Astrocyte of the hippocampus (primary cell): ENCODE measurements around the gene ACTN4.
"Not testable (repeated sequence)": the region's sequence is repeated elsewhere in the genome, so short reads cannot be mapped to it uniquely, and the experiment has no call there.

ENCODE experiments used
- DNase-seq: peaks from one replicate; pipeline ENCODE4 v3.0.0; 2011; ENCODE audit warnings: low read depth, low spot score

Gene ACTN4

DNA sequence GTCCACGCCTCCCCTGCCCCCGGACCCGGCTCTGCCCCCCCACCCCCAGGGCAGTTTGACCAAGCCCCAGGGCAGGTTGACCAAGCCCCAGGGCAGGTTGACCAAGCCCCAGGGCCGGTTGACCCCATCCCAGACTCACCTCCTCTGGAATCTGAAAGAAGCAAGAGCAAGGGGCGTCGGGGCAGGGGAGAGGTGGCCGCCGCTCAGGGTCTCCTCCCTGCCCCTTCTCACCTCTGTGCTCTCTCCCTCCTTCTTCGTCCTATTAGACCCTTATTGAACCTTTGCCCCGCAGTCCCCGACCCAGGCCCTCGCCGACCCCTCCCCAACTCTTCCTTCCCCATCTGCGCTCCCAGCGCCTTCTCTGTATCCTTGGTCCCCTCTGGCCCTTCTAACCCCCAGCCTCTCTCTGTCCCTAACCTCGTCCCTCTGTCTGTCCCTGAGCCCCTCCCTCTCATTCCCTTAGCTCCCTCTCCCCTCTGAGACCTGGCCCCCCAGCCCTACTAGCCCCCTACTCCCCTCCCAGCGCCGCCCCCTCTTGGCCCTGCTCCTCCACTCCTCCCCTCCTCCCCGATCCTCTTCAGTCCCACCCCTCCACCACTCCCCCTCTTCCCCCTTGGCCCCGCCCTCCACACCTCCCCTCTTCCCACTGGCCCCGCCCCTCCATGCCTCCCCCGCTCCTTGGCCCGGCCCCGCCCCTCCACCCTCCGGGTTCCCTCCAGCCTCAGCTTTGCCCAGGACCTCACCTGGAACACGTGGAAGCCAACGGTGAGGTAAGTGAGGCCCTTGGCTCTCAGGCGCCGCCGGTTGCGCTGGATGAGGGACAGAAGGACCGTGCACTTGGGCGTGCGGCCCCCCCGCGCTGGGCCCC, 89.2 kb downstream of the ACTN4 start:
- DNase-seq, result peak; percentile 72

DNA sequence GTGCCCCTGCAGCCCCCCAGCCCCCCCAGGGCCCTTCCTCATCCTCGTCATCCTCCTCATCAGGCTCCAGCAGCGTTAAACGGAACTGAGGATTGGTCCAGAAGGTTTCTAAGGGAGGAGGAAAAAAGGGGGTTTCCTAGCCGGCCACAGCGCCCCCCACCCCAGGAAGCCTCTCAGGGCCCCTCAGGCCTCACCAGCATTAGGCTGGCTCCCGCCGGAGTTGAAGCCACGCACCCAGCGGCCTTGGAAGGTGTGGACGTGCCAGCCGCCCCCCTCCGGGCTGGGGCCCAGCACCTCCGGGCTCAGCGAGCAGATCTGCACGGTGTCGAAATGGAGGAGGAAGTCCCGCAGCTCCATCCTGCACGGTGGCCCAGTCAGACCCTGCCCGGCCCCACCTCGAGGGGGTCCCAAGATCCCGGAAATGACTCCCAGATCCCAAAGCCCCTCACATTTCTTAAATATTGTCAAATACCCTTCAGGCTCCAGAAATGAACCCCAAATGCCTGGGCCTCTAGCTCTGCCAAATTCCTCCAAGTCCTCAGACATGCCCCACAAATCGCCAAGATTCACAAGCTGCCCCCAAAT, 89.9 kb downstream of the ACTN4 start:
- DNase-seq, result peak; percentile 3

DNA sequence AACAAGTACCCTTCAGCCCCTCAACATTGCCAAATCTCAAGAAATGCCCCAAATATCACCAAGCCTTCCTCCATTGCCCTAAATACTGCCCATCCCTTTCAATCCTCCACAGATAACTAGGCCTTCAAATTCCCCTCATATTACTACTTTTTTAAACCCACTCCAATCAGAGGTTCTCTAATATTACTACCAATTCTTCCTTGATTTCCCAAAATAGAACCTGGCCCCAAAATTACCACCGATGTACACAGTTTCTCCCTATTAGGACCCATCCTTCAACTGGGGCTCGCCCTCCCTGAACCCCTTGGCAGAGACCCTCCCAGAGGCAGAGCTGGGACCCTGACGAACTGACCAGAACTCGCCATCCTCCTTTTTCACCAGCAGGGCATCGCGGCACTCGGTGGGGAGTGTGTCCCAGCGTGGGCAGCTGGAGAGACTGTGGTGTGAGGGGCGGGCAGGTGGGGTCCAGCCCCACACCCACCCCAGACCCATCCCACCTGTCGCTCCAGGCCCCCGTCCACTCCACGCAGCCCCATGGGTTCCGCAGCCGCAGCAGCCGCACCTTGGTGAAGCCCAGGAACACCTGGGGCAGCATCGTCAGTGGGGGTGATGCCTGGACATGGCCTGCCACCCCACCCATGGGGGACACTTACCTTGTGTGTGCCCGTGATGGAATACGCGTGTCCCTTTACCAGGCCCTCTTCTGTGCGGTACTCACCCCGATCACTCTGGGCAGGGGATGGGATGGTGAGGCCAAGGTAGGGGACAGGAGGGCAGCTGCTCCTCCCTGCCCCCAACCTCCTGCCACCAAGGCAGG, 90.7 kb downstream of the ACTN4 start:
- DNase-seq, result peak; percentile 5

DNA sequence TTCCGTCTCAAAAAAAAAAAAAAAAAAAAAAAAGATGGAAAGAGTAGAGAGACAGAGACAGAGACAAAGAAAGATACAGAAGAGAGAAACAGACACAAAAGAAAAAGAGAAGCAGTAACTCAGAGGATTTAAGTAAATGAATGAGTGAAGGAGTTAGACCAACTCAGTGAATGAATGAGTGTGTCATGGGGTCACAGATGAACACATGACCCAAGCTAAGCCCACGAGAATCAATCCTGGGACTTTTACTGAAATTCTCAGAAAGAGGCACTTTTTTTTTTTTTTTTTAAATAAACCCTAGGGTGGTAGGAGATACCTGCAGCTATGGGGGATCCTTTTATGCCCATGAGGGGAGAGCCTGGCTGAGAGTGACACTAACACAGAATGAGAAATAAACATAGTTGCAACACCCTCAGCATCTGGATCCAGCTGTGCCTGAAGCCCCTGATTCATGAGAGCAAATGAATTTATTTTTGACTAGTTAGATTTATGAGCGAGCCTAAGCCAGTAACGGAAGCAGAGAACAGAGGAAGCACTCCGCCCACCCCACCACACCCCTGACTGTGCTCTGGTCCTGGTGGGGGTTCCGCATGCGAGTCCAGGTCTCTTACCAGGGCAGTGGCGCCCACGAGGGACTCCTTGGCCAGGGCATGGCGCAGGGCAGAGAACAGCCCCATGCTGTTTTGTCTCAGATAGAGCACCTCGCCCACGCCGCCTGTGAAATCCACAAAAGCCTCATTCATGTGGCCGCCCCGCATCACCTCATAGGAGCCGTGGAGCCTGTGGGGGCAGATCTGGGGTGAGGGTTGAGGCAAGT, 92.2 kb downstream of the ACTN4 start:
- peak; percentile 13 for DNase-seq

DNA sequence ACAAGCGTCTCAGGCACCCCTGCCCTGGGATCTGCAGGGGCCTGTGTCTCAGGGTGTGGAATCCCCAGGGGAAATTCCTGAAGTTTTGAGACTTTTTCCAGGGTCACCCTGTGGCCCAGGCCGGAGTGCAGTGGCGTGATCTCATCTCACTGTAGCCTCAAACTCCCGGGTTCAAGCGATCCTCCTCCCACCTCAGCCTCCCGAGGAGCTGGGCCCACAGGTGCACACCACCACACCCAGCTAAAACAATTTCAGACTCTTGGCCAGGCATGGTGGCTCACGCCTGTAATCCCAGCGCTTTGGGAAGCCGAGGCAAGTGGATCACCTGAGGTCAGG, 92.8 kb downstream of the ACTN4 start:
- no peak for DNase-seq

DNA sequence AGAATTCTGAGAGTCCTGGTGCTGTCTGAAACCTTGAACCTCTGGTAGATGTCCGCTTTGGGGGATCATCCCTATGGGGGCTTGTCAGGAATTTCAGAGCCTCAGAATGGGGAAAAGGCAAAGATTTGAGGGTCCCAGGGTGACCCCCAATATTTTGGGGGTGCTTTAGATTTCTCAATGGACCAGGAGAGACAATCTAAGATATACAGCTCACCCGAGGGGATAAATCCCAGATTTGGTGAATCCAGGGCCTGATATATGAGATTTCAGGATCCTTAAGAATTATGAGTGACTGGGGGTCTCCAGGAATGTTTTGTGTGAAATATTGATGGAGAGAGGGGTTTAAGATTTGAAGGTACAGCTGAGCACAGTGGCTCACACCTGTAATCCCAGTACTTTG, 93.5 kb downstream of the ACTN4 start:
- peak; percentile 1 for DNase-seq

DNA sequence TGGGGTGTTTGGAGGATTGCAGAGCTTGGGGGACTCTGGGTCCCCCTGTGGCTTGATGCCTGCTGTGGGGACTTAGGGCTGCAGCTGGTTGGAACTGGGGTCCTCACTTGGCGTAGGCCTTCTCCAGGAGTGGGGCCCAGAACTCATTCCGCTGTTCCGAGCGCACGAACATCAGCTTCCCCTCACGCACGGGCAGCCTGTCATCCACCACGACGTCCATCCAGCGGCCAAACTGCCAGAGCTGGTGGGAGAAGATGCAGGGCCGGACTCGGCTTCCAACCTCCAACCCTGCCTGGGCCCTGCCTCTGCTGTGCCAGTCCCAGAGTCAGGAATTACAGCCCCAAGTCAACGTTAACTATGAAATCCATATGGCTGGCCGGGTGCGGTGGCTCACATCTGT, 94.2 kb downstream of the ACTN4 start:
- peak; percentile 2 for DNase-seq

DNA sequence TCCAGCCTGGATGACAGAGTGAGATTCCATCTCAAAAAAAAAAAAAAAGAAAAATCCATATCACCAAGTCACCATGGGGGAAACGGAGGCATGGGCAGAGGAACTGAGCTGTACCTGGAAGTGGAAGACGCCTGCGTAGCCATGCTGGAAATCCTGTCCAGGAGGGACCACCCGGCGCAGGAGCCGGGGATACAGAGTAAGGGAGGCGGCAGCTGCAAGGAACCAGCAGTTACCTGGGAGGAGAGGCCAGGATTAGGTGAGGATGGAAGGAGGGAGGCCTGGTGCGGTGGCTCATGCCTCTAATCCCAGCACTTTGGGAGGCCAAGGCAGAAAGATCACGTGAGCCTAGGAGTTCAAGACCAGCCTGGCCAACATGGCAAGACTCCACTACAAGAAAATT, 94.8 kb downstream of the ACTN4 start:
- DNase-seq, result no peak

DNA sequence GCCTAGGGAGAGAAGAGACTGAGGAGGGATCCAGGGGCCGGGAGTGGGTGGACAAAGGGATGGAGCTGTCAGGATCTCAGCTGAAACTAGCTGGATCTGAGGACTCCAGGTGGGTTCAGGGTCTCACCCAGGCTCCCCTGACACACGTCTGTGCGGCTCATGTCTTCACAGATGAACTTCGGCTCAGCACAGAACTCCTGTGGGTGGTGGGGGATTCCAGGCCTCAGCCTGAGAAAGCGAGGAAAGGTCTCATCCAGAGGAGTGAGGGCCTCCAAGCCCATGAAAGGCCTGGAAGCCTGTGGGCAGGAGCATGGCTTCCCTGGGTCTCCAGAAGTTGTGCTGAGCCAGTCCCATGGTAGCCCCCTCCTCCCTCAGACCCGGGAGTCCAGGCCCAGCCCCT, 95.5 kb downstream of the ACTN4 start:
- no peak for DNase-seq

DNA sequence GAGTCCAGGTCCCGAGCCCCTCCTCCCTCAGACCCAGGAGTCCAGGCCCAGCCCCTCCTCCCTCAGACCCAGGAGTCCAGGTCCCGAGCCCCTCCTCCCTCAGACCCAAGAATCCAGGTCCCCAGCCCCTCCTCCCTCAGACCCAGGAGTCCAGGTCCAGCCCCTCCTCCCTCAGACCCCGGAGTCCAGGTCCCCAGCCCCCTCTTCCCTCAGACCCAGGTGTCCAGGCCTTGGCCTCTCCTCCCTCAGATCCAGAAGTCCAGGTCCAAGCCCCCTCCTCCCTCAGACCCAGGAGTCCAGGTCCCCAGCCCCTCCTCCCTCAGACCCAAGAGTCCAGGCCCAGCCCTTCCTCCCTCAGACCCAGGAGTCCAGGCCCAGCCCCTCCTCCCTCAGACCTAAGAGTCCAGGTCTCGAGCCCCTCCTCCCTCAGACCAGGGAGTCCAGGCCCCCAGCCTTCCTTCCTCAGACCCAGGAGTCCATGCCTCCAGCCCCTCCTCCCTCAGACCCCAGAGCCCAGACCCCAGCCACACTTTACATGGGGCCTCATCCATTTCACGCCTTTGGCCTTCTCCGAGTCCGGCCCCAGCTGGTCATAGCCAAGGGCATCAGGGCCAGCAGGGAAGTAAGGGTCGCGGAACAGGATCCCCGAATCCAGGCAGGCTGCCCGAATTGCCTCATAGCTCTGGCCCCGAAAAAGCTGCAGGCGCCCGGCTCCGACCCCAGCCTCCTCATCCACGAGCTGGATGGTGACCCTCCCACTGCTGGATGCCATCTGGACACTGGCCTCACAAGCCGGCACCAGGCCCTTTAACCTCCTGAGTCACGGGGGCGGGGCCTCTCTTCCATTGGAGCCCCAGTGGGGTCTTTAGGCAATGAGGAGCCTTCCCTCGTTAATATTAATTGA, 96.2 kb downstream of the ACTN4 start:
- peak; percentile 3 for DNase-seq

DNA sequence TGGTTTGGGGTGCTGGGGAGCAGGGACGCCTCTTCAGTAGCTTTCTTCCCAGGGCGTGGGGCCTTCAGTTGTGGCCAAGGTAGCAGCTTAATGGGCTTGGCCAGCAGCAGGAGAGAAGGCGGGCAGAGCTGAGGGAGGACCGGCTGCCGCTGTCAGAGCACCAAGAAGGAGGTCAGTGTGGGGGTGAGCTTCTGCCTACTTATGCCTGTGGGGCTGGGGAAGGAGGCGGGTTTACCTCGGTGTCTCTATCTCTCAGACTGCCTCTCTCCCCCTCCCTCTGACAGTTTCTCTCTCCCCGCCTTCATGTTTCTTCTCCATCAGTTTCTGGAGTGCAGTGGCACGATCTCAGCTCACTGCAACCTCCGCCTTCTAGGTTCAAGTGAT, 96.8 kb downstream of the ACTN4 start, which contains the start of gene CAPN12:
TSS of gene CAPN12 (minus strand) at position 177 of the 384 bp plus-strand sequence. CDS start 309 bp downstream, outside the sequence.
- DNase-seq, result no peak

DNA sequence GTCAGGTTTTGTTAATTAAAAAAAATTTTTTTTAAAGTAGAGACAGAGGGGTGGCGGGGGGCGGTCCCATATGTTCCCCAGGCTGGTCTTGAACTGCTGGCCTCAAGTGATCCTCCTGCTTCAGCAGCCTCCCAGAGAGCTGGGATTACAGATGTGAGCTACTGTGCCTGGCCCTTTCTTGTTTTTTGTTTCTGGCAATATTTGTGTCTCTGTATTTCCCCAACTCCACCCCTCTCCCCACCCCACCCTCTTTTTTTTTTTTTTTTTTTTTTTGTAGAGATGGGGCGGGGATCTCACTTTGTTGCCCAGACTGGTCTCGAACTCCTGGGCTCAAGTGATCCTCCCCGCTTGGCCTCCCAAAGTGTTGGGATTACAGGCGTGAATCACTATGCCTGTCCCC, 97.4 kb downstream of the ACTN4 start:
- no peak for DNase-seq

DNA sequence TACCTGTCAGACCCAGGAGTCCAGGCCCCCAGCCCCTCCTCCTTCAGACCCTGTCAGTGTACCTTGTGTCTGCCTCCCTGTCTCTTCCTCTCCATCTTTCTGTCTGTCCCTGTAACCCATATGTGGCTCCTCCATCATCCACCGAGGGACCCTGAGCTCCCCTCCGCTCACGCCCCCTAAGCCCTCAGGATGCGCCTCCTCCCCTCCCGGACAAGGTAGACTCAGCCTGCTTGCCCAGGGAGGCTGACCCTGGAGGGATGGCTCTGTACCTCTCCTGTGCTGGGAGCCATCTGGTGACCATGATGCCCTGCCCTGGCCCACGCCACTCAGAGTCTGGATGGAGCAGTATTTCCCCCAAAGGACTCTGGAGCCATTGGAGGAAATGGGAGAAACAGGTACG, 97.9 kb downstream of the ACTN4 start:
- DNase-seq, result peak; percentile 5

DNA sequence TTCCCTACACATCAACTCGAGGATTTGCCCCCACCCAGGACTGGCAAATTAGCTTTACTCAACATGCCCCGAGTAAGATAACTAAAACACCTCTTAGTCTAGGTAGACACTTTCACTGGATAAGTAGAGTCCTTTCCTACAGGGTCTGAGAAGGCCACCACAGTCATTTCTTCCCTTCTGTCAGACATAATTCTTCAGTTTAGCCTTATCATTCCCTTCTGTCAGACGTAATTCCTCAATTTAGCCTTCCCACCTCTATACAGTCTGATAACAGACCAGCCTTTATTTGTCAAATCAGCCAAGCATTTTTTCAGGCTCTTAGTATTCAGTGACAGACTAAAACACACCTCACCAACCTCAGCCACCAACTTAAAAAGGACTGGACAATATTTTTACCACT, 106.3 kb downstream of the ACTN4 start:
- not testable (repeated sequence) for DNase-seq

DNA sequence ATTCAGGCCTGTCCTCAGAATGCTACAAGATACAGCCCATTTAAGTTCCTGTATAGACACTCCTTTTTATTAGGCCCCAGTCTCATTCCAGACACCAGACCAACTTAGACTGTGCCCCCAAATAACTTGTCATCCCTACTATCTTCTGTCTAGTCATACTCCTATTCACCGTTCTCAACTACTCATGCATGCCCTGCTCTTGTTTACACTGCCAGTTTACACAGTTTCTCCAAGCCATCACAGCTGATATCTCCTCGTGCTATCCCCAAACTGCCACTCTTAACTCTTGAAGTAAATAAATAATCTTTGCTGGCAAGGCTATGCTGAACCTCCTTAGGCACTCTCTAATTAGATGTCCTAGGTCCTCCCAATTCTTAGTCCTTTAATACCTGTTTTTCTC, 106.7 kb downstream of the ACTN4 start:
- DNase-seq, result not testable (repeated sequence)

DNA sequence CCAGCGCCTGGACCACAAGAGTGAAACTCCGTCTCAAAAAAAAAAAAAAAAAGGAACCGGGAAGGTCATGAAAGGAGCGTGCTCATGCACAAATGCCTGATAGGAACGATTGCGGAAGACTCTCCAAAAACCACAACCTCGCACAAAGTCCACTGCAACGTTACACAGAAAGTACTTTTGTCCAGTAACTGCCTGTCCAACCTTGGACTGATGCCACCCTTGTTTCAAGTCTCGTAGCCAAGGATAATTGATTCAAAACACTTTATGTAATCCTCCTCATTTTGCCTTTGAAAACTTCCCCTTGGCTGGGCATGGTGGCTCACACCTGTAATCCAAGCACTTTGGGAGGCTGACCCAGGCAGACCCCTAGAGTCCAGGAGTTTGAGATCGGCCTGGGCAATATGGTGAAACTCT, 112.1 kb downstream of the ACTN4 start:
- no peak for DNase-seq

DNA sequence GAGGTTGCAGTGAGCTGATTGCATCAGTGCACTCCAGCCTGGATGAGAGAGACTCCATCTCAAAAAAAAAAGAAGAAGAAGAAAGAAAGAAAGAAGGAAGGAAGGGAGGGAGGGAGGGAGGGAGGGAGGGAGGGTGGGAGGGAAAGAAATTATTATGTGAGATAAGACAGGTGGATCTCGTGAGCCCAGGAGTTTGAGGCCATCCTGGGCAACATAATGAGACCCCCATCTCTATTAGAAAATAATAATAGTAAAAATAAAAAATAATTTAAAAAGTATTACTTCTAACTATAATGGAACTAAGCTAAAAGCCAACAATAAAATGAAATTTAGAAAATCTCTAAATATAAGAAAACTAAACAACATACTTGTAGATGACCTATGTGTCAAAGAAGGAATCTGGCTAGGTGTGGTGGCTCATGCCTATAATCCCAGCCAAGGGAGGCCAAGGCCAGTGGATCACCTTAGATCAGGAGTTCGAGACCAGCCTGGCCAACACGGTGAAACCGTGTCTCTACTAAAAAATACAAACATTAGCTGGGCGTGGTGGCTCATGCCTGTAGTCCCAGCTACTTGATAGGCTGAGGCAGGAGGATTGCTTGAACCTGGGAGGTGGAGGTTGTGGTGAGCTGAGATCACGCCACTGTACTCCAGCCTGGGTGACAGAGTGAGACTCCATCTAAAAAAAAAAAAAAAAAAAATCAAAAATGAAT, 113.5 kb downstream of the ACTN4 start:
- not testable (repeated sequence) for DNase-seq

DNA sequence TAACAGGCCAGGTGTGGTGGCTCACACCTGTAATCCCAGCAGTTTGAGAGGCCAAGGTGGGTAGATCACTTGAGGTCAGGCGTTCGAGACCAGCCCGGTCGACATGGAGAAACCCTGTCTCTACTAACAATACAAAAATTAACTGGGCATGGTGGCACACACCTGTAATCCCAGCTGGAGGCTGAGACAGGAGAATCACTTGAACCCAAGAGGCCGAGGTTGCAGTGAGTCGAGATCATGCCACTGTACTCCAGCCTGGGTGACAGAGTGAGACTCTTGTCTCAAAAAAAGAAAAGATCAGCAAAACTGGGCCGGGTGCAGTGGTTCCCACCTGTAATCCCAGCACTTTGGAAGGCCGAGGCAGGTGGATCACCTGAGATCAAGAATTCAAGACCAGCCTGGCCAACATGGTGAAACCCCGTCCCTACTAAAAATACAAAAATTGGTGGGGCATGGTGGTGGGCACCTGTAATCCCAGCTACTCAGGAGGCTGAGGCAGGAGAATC, 114.5 kb downstream of the ACTN4 start:
- DNase-seq, result not testable (repeated sequence)

DNA sequence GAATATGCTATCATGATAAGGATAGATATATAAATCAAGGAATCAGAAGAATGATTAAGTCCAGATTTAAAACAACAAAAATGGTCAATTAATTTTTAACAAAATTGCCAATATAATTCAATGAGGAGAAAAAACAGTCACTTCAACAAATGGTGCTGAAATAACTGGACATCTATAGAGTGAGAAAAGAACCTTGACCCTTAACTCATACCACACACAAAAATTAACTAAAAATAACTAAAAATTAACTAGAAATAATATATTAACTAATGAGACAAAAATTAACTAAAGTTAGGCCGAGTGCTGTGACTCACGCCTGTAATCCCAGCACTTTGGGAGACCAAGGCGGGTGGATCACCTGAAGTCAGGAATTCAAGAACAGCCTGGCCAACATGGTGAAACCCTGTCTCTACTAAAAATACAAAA, 116.4 kb downstream of the ACTN4 start:
- DNase-seq, result no peak

DNA sequence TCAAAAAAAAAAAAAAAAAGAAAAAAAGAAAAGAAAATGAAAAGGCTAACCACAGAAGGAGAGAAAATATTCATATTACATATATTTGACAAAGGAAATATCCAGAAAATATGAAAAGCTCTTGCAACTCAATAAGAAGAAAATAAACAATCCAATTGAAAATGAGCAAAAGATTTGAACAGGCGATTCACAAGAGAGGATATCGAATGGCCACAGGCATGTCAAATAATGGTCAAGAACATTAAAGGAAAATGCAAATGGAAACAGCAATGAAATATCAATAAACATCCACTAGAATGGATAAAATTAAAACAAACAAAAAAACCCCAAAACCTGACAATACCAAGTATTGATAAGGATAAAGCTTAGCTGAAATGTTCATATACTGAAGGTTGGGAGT, 117.8 kb downstream of the ACTN4 start:
- no peak for DNase-seq
